HepG2 (cell line): ENCODE data around the gene VPS18. TPM values are rescaled to one million over a fixed set of nuclear protein-coding genes. Genes with fewer than 3 reads are reported as not detected.

Experiments used
- HOXA7 ChIP-seq: sonication (generic); formaldehyde crosslinking; IDR thresholded peaks from 2 replicates; pipeline ENCODE4 v1.8.1; 2022; ENCODE audit warnings: mild to moderate bottlenecking, missing genetic modification reagents, moderate library complexity
- LRRFIP1 ChIP-seq: sonication (generic); formaldehyde crosslinking; conservative IDR thresholded peaks from 2 replicates; pipeline ENCODE4 v1.4.0; 2020; ENCODE audit warnings: missing genetic modification reagents
- MAFG ChIP-seq: sonication (generic); formaldehyde crosslinking; IDR thresholded peaks from 2 replicates; pipeline ENCODE4 v1.5.1; 2020; ENCODE audit warnings: mild to moderate bottlenecking, missing genetic modification reagents
- MEF2D ChIP-seq: sonication (generic); formaldehyde crosslinking; IDR thresholded peaks from 2 replicates; pipeline ENCODE4 v1.5.1; 2020; ENCODE audit warnings: mild to moderate bottlenecking, missing genetic modification reagents
- MXD3 ChIP-seq: IDR thresholded peaks from 2 replicates; pipeline ENCODE4 v1.6.1; 2016; ENCODE audit warnings: mild to moderate bottlenecking, missing biosample characterization, missing genetic modification reagents
- SALL1 ChIP-seq: sonication (generic); formaldehyde crosslinking; IDR thresholded peaks from 2 replicates; pipeline ENCODE4 v1.8.0; 2022; ENCODE audit warnings: mild to moderate bottlenecking, missing genetic modification reagents
- TCF12 ChIP-seq, 2 experiments: fragments of 450-650 bp in 1 of 2; sonication (generic) in 1 of 2; formaldehyde crosslinking in 1 of 2; IDR thresholded peaks; 2 replicates each; pipeline versions ENCODE4 v1.6.1 to v1.8.0; 2017 to 2022; ENCODE audit warnings: antibody characterized with exemption in 1 of 2, mild to moderate bottlenecking in 1 of 2, missing genetic modification reagents in 1 of 2, moderate library complexity in 1 of 2
- ZNF431 ChIP-seq: sonication (generic); formaldehyde crosslinking; IDR thresholded peaks from 2 replicates; pipeline ENCODE4 v1.9.0; 2022; ENCODE audit warnings: missing genetic modification reagents, low read depth, mild to moderate bottlenecking, borderline replicate concordance
- ZNF44 ChIP-seq: sonication (generic); formaldehyde crosslinking; IDR thresholded peaks from 2 replicates; pipeline ENCODE4 v1.5.1; 2020; ENCODE audit warnings: mild to moderate bottlenecking, missing genetic modification reagents
- ZNF841 ChIP-seq: sonication (generic); formaldehyde crosslinking; IDR thresholded peaks from 2 replicates; pipeline ENCODE4 v1.8.1; 2023; ENCODE audit warnings: missing genetic modification reagents, borderline replicate concordance
- polyA plus RNA-seq, 8 experiments: library from polyadenylated mRNA; depleted of rRNA in 3 of 8; stranded (reverse) in 7 of 8; unstranded in 1 of 8; fragments of >200 nt; fragmentation: Illumina TruSeq in 4 of 8; extraction: Trizol in 4 of 8; gene quantifications; 2 replicates each; pipeline versions ENCODE4 v1.2.1 to v1.2.3, GENCODE V29; 2011 to 2016; ENCODE audit warnings: low read depth in 4 of 8, missing spikeins in 1 of 8, mixed read lengths in 1 of 8; ENCODE audit not compliant: insufficient read depth in 1 of 8
- total RNA-seq, 5 experiments: library from RNA; depleted of rRNA; stranded (reverse); fragments of >200 nt; fragmentation: Illumina TruSeq; extraction: Trizol; gene quantifications; 2 replicates each; pipeline ENCODE4 v1.2.3, GENCODE V29; 2016; ENCODE audit warnings: low read depth in 1 of 5
- TF ChIP-seq, protein P1 (sequence below): sonication (generic); formaldehyde crosslinking; IDR thresholded peaks from 2 replicates; pipeline ENCODE4 v1.4.0; 2020; ENCODE audit warnings: mild to moderate bottlenecking, missing genetic modification reagents
- TF ChIP-seq, protein P2 (sequence below): sonication (generic); formaldehyde crosslinking; IDR thresholded peaks from 2 replicates; pipeline ENCODE4 v1.4.0; 2020; ENCODE audit warnings: missing genetic modification reagents
- TF ChIP-seq, protein P3 (sequence below): sonication (generic); formaldehyde crosslinking; IDR thresholded peaks from 2 replicates; pipeline ENCODE4 v1.5.0; 2020; ENCODE audit warnings: missing genetic modification reagents

VPS18 gene
- total and polyA plus RNA-seq, 2 of the 13 experiments (the other 11 are each of a cell fraction or from before 2014, with no cell fraction given): 5.8 to 17.0 TPM

GRCh38 chr15:40918799-40919392 lies 24.6 kb downstream of the VPS18 start (continued):
- TF ChIP-seq, protein P1, sequence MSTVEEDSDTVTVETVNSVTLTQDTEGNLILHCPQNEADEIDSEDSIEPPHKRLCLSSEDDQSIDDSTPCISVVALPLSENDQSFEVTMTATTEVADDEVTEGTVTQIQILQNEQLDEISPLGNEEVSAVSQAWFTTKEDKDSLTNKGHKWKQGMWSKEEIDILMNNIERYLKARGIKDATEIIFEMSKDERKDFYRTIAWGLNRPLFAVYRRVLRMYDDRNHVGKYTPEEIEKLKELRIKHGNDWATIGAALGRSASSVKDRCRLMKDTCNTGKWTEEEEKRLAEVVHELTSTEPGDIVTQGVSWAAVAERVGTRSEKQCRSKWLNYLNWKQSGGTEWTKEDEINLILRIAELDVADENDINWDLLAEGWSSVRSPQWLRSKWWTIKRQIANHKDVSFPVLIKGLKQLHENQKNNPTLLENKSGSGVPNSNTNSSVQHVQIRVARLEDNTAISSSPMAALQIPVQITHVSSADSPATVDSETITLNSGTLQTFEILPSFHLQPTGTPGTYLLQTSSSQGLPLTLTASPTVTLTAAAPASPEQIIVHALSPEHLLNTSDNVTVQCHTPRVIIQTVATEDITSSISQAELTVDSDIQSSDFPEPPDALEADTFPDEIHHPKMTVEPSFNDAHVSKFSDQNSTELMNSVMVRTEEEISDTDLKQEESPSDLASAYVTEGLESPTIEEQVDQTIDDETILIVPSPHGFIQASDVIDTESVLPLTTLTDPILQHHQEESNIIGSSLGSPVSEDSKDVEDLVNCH (CRISPR knock-in tag): no peak
- TF ChIP-seq TCF12 (IDR thresholded peaks at IDR 0.05) (no peak), TCF12 (CRISPR knock-in tag; IDR thresholded peaks at IDR 0.05) (no peak), MAFG (CRISPR knock-in tag) (no peak), ZNF44 (no peak), MXD3 (0 out of 2 replicates have a peak, but pooled peaks have one; percentile 49), HOXA7 (CRISPR knock-in tag) (no peak), SALL1 (CRISPR knock-in tag) (no peak; the same call in 1 of the 2 replicates), MEF2D (CRISPR knock-in tag) (no peak), LRRFIP1 (CRISPR knock-in tag) (no peak), ZNF841 (CRISPR knock-in tag) (no peak), ZNF431 (no peak)
- TF ChIP-seq, protein P2, sequence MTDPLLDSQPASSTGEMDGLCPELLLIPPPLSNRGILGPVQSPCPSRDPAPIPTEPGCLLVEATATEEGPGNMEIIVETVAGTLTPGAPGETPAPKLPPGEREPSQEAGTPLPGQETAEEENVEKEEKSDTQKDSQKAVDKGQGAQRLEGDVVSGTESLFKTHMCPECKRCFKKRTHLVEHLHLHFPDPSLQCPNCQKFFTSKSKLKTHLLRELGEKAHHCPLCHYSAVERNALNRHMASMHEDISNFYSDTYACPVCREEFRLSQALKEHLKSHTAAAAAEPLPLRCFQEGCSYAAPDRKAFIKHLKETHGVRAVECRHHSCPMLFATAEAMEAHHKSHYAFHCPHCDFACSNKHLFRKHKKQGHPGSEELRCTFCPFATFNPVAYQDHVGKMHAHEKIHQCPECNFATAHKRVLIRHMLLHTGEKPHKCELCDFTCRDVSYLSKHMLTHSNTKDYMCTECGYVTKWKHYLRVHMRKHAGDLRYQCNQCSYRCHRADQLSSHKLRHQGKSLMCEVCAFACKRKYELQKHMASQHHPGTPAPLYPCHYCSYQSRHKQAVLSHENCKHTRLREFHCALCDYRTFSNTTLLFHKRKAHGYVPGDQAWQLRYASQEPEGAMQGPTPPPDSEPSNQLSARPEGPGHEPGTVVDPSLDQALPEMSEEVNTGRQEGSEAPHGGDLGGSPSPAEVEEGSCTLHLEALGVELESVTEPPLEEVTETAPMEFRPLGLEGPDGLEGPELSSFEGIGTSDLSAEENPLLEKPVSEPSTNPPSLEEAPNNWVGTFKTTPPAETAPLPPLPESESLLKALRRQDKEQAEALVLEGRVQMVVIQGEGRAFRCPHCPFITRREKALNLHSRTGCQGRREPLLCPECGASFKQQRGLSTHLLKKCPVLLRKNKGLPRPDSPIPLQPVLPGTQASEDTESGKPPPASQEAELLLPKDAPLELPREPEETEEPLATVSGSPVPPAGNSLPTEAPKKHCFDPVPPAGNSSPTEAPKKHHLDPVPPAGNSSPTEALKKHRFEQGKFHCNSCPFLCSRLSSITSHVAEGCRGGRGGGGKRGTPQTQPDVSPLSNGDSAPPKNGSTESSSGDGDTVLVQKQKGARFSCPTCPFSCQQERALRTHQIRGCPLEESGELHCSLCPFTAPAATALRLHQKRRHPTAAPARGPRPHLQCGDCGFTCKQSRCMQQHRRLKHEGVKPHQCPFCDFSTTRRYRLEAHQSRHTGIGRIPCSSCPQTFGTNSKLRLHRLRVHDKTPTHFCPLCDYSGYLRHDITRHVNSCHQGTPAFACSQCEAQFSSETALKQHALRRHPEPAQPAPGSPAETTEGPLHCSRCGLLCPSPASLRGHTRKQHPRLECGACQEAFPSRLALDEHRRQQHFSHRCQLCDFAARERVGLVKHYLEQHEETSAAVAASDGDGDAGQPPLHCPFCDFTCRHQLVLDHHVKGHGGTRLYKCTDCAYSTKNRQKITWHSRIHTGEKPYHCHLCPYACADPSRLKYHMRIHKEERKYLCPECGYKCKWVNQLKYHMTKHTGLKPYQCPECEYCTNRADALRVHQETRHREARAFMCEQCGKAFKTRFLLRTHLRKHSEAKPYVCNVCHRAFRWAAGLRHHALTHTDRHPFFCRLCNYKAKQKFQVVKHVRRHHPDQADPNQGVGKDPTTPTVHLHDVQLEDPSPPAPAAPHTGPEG (CRISPR knock-in tag): no peak
- TF ChIP-seq, protein P3, sequence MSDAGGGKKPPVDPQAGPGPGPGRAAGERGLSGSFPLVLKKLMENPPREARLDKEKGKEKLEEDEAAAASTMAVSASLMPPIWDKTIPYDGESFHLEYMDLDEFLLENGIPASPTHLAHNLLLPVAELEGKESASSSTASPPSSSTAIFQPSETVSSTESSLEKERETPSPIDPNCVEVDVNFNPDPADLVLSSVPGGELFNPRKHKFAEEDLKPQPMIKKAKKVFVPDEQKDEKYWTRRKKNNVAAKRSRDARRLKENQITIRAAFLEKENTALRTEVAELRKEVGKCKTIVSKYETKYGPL (CRISPR knock-in tag): no peak
